Liver (tissue), 9 donors: ENCODE data around the gene TIFAB. TPM values are rescaled to one million over a fixed set of nuclear protein-coding genes. Genes with fewer than 3 reads are reported as not detected.

ENCODE experiments used
- DNase-seq: peaks from one replicate; pipeline ENCODE4 v3.0.0-alpha.2; 2017; ENCODE audit warnings: low spot score
- H3K27ac ChIP-seq, 2 donors: one replicate each; pipeline ENCODE4 v1.7.0; 2013; ENCODE audit warnings: inconsistent platforms in 2 of 2, low read length in 2 of 2, control low read depth in 1 of 2, low read depth in 1 of 2, mild to moderate bottlenecking in 1 of 2
- H3K27me3 ChIP-seq, 4 donors: one replicate each; pipeline versions ENCODE4 v1.6.1 to v1.7.0; 2013; ENCODE audit warnings: low read length in 3 of 4, inconsistent platforms in 1 of 4, mild to moderate bottlenecking in 1 of 4, moderate library complexity in 1 of 4; ENCODE audit not compliant: control insufficient read depth in 4 of 4, insufficient read depth in 4 of 4
- H3K36me3 ChIP-seq, 4 donors: one replicate each; pipeline versions ENCODE4 v1.6.1 to v1.7.0; 2013; ENCODE audit warnings: low read length in 3 of 4, mild to moderate bottlenecking in 3 of 4, low read depth in 1 of 4, moderate library complexity in 1 of 4; ENCODE audit not compliant: control insufficient read depth in 4 of 4, insufficient read depth in 3 of 4
- H3K4me1 ChIP-seq, 4 donors: one replicate each; pipeline versions ENCODE4 v1.6.1 to v1.7.0; 2013; ENCODE audit warnings: low read length in 3 of 4, mild to moderate bottlenecking in 3 of 4, moderate library complexity in 1 of 4; ENCODE audit not compliant: control insufficient read depth in 4 of 4, insufficient read depth in 4 of 4
- H3K4me3 ChIP-seq, 3 donors: one replicate each; pipeline versions ENCODE4 v1.6.1 to v1.7.0; 2013; ENCODE audit warnings: low read length in 3 of 3, control low read depth in 1 of 3, low read depth in 1 of 3, mild to moderate bottlenecking in 1 of 3
- H3K9ac ChIP-seq, 2 donors: one replicate each; pipeline ENCODE4 v1.7.0; 2013; ENCODE audit warnings: low read length in 2 of 2, mild to moderate bottlenecking in 2 of 2, moderate library complexity in 2 of 2, control low read depth in 1 of 2, low read depth in 1 of 2
- H3K9me3 ChIP-seq, 4 donors: one replicate each; pipeline versions ENCODE4 v1.6.1 to v1.7.0; 2013; ENCODE audit warnings: low read length in 3 of 4; ENCODE audit not compliant: control insufficient read depth in 4 of 4
- ATF3 ChIP-seq: IDR thresholded peaks from 2 replicates; pipeline ENCODE4 v1.6.1; 2016; ENCODE audit warnings: antibody characterized with exemption
- CTCF ChIP-seq: fragments of 150-350 bp; IDR thresholded peaks from 2 replicates; pipeline ENCODE4 v1.5.1; 2017; ENCODE audit warnings: improper control_type of control experiment, low read depth, low read length; ENCODE audit not compliant: missing input control
- EGR1 ChIP-seq, 2 donors: IDR thresholded peaks; 2 replicates each; pipeline ENCODE4 v1.6.1; 2016 to 2018; ENCODE audit warnings: antibody characterized with exemption in 2 of 2, low read depth in 2 of 2
- FOXA1 ChIP-seq: IDR thresholded peaks from 2 replicates; pipeline ENCODE4 v1.6.1; 2016; ENCODE audit warnings: antibody characterized with exemption
- FOXA2 ChIP-seq: IDR thresholded peaks from 2 replicates; pipeline ENCODE4 v1.6.1; 2016; ENCODE audit warnings: antibody characterized with exemption
- GABPA ChIP-seq, 2 donors: IDR thresholded peaks in 1 of 2; conservative IDR thresholded peaks in 1 of 2; 2 replicates each; pipeline ENCODE4 v1.6.1; 2016; ENCODE audit warnings: antibody characterized with exemption in 2 of 2, mild to moderate bottlenecking in 1 of 2, moderate library complexity in 1 of 2
- HNF4A ChIP-seq, 2 donors: conservative IDR thresholded peaks; 2 replicates each; pipeline ENCODE4 v1.6.1; 2016; ENCODE audit warnings: antibody characterized with exemption in 2 of 2, mild to moderate bottlenecking in 2 of 2
- HNF4G ChIP-seq: IDR thresholded peaks from 2 replicates; pipeline ENCODE4 v1.6.1; 2016; ENCODE audit warnings: antibody characterized with exemption
- JUND ChIP-seq, 2 donors: IDR thresholded peaks; 2 replicates each; pipeline ENCODE4 v1.6.1; 2016; ENCODE audit warnings: antibody characterized with exemption in 2 of 2
- NR2F2 ChIP-seq: IDR thresholded peaks from 2 replicates; pipeline ENCODE4 v1.6.1; 2016; ENCODE audit warnings: antibody characterized with exemption
- RAD21 ChIP-seq, 2 donors: IDR thresholded peaks; 2 replicates each; pipeline ENCODE4 v1.6.1; 2016; ENCODE audit warnings: antibody characterized with exemption in 2 of 2, mild to moderate bottlenecking in 2 of 2
- REST ChIP-seq: IDR thresholded peaks from 2 replicates; pipeline ENCODE4 v1.6.1; 2016; ENCODE audit warnings: antibody characterized with exemption, mild to moderate bottlenecking
- RXRA ChIP-seq, 2 donors: IDR thresholded peaks; 2 replicates each; pipeline ENCODE4 v1.6.1; 2017 to 2018; ENCODE audit warnings: antibody characterized with exemption in 2 of 2, mild to moderate bottlenecking in 1 of 2
- SP1 ChIP-seq: IDR thresholded peaks from 2 replicates; pipeline ENCODE4 v1.6.1; 2018; ENCODE audit warnings: antibody characterized with exemption, mild to moderate bottlenecking
- TAF1 ChIP-seq: conservative IDR thresholded peaks from 2 replicates; pipeline ENCODE4 v1.6.1; 2016; ENCODE audit warnings: antibody characterized with exemption, mild to moderate bottlenecking
- YY1 ChIP-seq: IDR thresholded peaks from 2 replicates; pipeline ENCODE4 v1.6.1; 2016; ENCODE audit warnings: antibody characterized with exemption, mild to moderate bottlenecking
- ZBTB33 ChIP-seq: IDR thresholded peaks from 2 replicates; pipeline ENCODE4 v1.6.1; 2016; ENCODE audit warnings: antibody characterized with exemption
- WGBS: extraction: QIAGEN DNeasy Blood & Tissue Kit; methylation state at CpG from one replicate; pipeline ENCODE4 v1.1.7; 2013; 5-methylcytosine and 5-hydroxymethylcytosine counted together
- polyA plus RNA-seq, 2 donors: library from polyadenylated mRNA; stranded (reverse) in 1 of 2; unstranded in 1 of 2; fragments of 200-250 nt in 1 of 2; fragments of >200 nt in 1 of 2; fragmentation: Nextera tagmentation in 1 of 2; extraction: Ambion mirVana in 1 of 2; gene quantifications; one replicate each; pipeline versions ENCODE4 v1.2.1 to v1.2.3, GENCODE V29; 2013 to 2015
- total RNA-seq, 2 donors: library from RNA; depleted of rRNA; stranded (reverse); fragments of >200 nt; gene quantifications; one replicate each; pipeline ENCODE4 v1.2.3, GENCODE V29; 2014
- donor health status: healthy.
- donor health status: healthy.
- donor health status: healthy.
- donor health status: healthy.
- donor health status: healthy.

TIFAB gene
- total and polyA plus RNA-seq, 4 donors, result 0.02 to 0.47 TPM; not detected in 2

GRCh38 chr5:135489466-135490244, 37.5 kb upstream of the TIFAB start:
- Histone ChIP-seq H3K36me3 (no peaks in the 10 kb centered on the region), H3K4me1 (peaks cover 2 to 19% (median 13%) of the 10 kb centered on the region in 4 donors), H3K9me3 (no peaks in the 10 kb centered on the region), H3K4me3 (peak overlapping the region in 1 of 3 donors; percentile 21), H3K27ac (no peak overlapping the region), H3K27me3 (peaks cover 2 to 23% (median 17%) of the 10 kb centered on the region in 4 donors), H3K9ac (no peak overlapping the region)
- no peak for DNase-seq
- no peak for TF ChIP-seq FOXA2
- no peak for TF ChIP-seq RXRA (IDR thresholded peaks at IDR 0.05)
- TF ChIP-seq REST, result no peak
- no peak for TF ChIP-seq YY1
- TF ChIP-seq ATF3, result no peak
- TF ChIP-seq ZBTB33, result no peak
- TF ChIP-seq GABPA (IDR thresholded peaks at IDR 0.05 in 1 of 2, conservative IDR thresholded peaks at IDR 0.05 in 1 of 2), result no peak
- no peak for TF ChIP-seq FOXA1
- WGBS, result 3% methylated on average over 53 of the region's 53 CpGs

GRCh38 chr5:135488727-135489465, 36.7 kb upstream of the TIFAB start:
- 3% methylated on average over 44 of the region's 44 CpGs for WGBS
- no peak for DNase-seq
- peaks cover 2 to 23% (median 15%) of the 10 kb centered on the region in 4 donors for H3K27me3 ChIP-seq
- H3K9me3 ChIP-seq, result no peaks in the 10 kb centered on the region
- no peaks in the 10 kb centered on the region for H3K36me3 ChIP-seq
- H3K9ac ChIP-seq, result no peak overlapping the region
- peaks cover 2 to 19% (median 13%) of the 10 kb centered on the region in 4 donors for H3K4me1 ChIP-seq
- TF ChIP-seq REST, result no peak
- no peak for TF ChIP-seq FOXA1
- TF ChIP-seq FOXA2, result no peak
- TF ChIP-seq SP1, result no peak
- TF ChIP-seq TAF1, result no peak
- TF ChIP-seq GABPA (IDR thresholded peaks at IDR 0.05 in 1 of 2, conservative IDR thresholded peaks at IDR 0.05 in 1 of 2), result no peak
- no peak for TF ChIP-seq EGR1 (IDR thresholded peaks at IDR 0.05; ENCODE audit: low read depth in 2 of 2)
- no peak for TF ChIP-seq RXRA (IDR thresholded peaks at IDR 0.05)
- TF ChIP-seq CTCF, result no peak
- no peak for TF ChIP-seq YY1
- no peak for TF ChIP-seq HNF4A (conservative IDR thresholded peaks at IDR 0.05)
- TF ChIP-seq HNF4G, result no peak
- TF ChIP-seq NR2F2, result no peak
- no peak for TF ChIP-seq JUND (IDR thresholded peaks at IDR 0.05)
- no peak for TF ChIP-seq RAD21 (IDR thresholded peaks at IDR 0.05)
- peak overlapping the region in 1 of 3 donors; percentile 21 for H3K4me3 ChIP-seq
- no peak overlapping the region for H3K27ac ChIP-seq
